ENCODE measurements around the gene EXOC6. TPM values are rescaled to one million over a fixed set of nuclear protein-coding genes. Genes with fewer than 3 reads are reported as not detected.
A peak's percentile ranks its signal among the peaks of the same experiment; 100 is the strongest.

EXOC6 gene
- total and polyA plus RNA-seq, 2 of the 13 experiments (the other 11 are each of a cell fraction or from before 2014, with no cell fraction given): 22.2 to 29.2 TPM

DNA sequence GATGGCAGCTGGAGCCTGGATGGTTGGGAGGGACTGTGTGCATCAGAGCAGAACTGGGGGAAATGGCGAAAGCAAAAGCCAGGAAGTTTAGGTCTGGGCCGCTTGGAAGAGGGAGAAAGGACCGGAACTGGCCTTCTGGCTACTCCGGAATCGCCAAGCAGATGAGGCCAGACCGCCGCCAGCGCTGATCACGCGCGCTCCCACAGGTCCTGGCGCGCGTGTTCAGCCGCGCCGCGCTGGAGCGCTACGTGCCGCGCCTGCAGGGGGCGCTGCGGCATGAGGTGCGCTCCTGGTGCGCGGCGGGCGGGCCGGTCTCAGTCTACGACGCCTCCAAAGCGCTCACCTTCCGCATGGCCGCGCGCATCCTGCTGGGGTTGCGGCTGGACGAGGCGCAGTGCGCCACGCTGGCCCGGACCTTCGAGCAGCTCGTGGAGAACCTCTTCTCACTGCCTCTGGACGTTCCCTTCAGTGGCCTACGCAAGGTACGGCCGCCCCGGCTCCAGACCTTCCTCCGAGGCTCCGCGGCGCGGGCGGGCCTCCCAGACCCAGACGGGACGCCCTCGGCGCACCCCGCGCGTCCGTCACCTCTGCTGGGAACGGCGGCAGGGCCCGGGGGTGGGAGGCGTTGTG lies 214.3 kb downstream of the EXOC6 start:
- no TSS peak for BruUV-seq (replicated peaks)

More for the DNA sequence above, 214.3 kb downstream of the EXOC6 start:
- Histone ChIP-seq H3K4me1 (ENCODE audit: insufficient read depth, low read length) (no peaks in the 10 kb centered on the region), H3K9me3 (ENCODE audit: low read length) (no peaks in the 10 kb centered on the region), H3K36me3 (replicated peaks in 1 of 2; ENCODE audit: control insufficient read depth in 1 of 2, insufficient read depth in 2 of 2, low read length in 2 of 2) (peaks cover 0 to 14% of the 10 kb centered on the region in 2 experiments; a peak in 2 of 5 replicates), H3K27ac (ENCODE audit: extremely low read length, insufficient read depth, low read length) (no peak overlapping the region), H3K9ac (ENCODE audit: insufficient read depth, low read depth, low read length) (no peak overlapping the region), H3K4me2 (ENCODE audit: low read depth, low read length) (no peak overlapping the region), H3K4me3 (replicated peaks in 1 of 3; ENCODE audit: insufficient read depth in 1 of 3, low read depth in 2 of 3, low read length in 3 of 3) (no peak overlapping the region), H2AFZ (ENCODE audit: low read length) (no peak overlapping the region), H3K27me3 (ENCODE audit: control insufficient read depth in 1 of 2, insufficient read depth in 2 of 2, low read length in 2 of 2) (0 out of 5 replicates have a peak, but pooled peaks cover 0 to 9% of the 10 kb centered on the region in 2 experiments), H4K20me1 (ENCODE audit: insufficient read depth, low read length) (no peaks in the 10 kb centered on the region), H3K79me2 (ENCODE audit: insufficient read depth, low read length) (no peaks in the 10 kb centered on the region)
- CTCF ChIA-PET (ENCODE audit: low intra/inter-chr PET ratio, low total read pairs): no interaction called here
- POLR2A ChIA-PET: no interaction called here
- intact Hi-C loops (cut with micrococcal nuclease; ENCODE audit: unreplicated experiment): no loop called here
- ATAC-seq (no peak), DNase-seq (ENCODE audit: low spot score) (no peak), FAIRE-seq (no peak)
- WGBS (ENCODE audit: low lambda C conversion rate): 98% methylated on average over 67 of the region's 68 CpGs
- in situ Hi-C loops (cut with HindIII; ENCODE audit: extremely low pct_ligation_motif_present, low pct_unique_long_range_greater_than_20kb): no loop called here
- TF ChIP-seq ZNF180 (CRISPR knock-in tag; IDR thresholded peaks at IDR 0.05; ENCODE audit: borderline replicate concordance, low read depth): no peak
- TF ChIP-seq, protein P1, sequence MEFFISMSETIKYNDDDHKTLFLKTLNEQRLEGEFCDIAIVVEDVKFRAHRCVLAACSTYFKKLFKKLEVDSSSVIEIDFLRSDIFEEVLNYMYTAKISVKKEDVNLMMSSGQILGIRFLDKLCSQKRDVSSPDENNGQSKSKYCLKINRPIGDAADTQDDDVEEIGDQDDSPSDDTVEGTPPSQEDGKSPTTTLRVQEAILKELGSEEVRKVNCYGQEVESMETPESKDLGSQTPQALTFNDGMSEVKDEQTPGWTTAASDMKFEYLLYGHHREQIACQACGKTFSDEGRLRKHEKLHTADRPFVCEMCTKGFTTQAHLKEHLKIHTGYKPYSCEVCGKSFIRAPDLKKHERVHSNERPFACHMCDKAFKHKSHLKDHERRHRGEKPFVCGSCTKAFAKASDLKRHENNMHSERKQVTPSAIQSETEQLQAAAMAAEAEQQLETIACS (CRISPR knock-in tag; IDR thresholded peaks at IDR 0.05): no peak
- TF ChIP-seq ZNF253 (CRISPR knock-in tag; IDR thresholded peaks at IDR 0.05; ENCODE audit: borderline replicate concordance): no peak
- TF ChIP-seq, protein P2, sequence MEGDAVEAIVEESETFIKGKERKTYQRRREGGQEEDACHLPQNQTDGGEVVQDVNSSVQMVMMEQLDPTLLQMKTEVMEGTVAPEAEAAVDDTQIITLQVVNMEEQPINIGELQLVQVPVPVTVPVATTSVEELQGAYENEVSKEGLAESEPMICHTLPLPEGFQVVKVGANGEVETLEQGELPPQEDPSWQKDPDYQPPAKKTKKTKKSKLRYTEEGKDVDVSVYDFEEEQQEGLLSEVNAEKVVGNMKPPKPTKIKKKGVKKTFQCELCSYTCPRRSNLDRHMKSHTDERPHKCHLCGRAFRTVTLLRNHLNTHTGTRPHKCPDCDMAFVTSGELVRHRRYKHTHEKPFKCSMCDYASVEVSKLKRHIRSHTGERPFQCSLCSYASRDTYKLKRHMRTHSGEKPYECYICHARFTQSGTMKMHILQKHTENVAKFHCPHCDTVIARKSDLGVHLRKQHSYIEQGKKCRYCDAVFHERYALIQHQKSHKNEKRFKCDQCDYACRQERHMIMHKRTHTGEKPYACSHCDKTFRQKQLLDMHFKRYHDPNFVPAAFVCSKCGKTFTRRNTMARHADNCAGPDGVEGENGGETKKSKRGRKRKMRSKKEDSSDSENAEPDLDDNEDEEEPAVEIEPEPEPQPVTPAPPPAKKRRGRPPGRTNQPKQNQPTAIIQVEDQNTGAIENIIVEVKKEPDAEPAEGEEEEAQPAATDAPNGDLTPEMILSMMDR (CRISPR knock-in tag; IDR thresholded peaks at IDR 0.05): peak; percentile 10; the same call in 1 of the 2 replicates
- TF ChIP-seq, protein P3, sequence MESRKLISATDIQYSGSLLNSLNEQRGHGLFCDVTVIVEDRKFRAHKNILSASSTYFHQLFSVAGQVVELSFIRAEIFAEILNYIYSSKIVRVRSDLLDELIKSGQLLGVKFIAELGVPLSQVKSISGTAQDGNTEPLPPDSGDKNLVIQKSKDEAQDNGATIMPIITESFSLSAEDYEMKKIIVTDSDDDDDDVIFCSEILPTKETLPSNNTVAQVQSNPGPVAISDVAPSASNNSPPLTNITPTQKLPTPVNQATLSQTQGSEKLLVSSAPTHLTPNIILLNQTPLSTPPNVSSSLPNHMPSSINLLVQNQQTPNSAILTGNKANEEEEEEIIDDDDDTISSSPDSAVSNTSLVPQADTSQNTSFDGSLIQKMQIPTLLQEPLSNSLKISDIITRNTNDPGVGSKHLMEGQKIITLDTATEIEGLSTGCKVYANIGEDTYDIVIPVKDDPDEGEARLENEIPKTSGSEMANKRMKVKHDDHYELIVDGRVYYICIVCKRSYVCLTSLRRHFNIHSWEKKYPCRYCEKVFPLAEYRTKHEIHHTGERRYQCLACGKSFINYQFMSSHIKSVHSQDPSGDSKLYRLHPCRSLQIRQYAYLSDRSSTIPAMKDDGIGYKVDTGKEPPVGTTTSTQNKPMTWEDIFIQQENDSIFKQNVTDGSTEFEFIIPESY (CRISPR knock-in tag; IDR thresholded peaks at IDR 0.05): peak; percentile 86
- TF ChIP-seq AGO2 (optimal IDR thresholded peaks at IDR 0.05; ENCODE audit: low read depth, low read length): peak; percentile 35
